ENCODE results near the gene NTM.

NTM gene

GRCh38 chr11:131770801-131771200 is 400.4 kb downstream of the NTM start:
- no peak for DNase-seq (ENCODE audit: low spot score)

GRCh38 chr11:131771471-131771870 is 401.1 kb downstream of the NTM start:
- no peak for DNase-seq (ENCODE audit: low spot score)

GRCh38 chr11:131773626-131774025 is 403.2 kb downstream of the NTM start:
- DNase-seq (ENCODE audit: low spot score), result no peak

GRCh38 chr11:131776211-131776610 is 405.8 kb downstream of the NTM start:
- DNase-seq (ENCODE audit: low spot score), result no peak

GRCh38 chr11:131785801-131786200 is 415.4 kb downstream of the NTM start:
- no peak for DNase-seq (ENCODE audit: low spot score)

- no peak for DNase-seq (ENCODE audit: low spot score)
Measured at GRCh38 chr11:131787119-131787518, 416.7 kb downstream of the NTM start.

GRCh38 chr11:131790586-131790985 is 420.2 kb downstream of the NTM start:
- DNase-seq (ENCODE audit: low spot score), result no peak

- DNase-seq (ENCODE audit: low spot score), result no peak
Measured at GRCh38 chr11:131792243-131792642, 421.8 kb downstream of the NTM start.

- DNase-seq (ENCODE audit: low spot score), result no peak
Measured at GRCh38 chr11:131796089-131796488, 425.7 kb downstream of the NTM start.

- DNase-seq (ENCODE audit: low spot score), result no peak
Measured at GRCh38 chr11:131796541-131796940, 426.1 kb downstream of the NTM start.

GRCh38 chr11:131800452-131800851 is 430.0 kb downstream of the NTM start:
- DNase-seq (ENCODE audit: low spot score), result no peak

- no peak for DNase-seq (ENCODE audit: low spot score)
Measured at GRCh38 chr11:131802440-131803115, 432.2 kb downstream of the NTM start.

- no peak for DNase-seq (ENCODE audit: low spot score)
Measured at GRCh38 chr11:131807876-131808275, 437.5 kb downstream of the NTM start.

GRCh38 chr11:131808470-131808869 is 438.1 kb downstream of the NTM start:
- DNase-seq (ENCODE audit: low spot score), result no peak

GRCh38 chr11:131809203-131809918 is 438.9 kb downstream of the NTM start:
- DNase-seq (ENCODE audit: low spot score), result no peak

GRCh38 chr11:131810541-131810940 is 440.1 kb downstream of the NTM start:
- DNase-seq (ENCODE audit: low spot score), result no peak

GRCh38 chr11:131811383-131811782 is 441.0 kb downstream of the NTM start:
- no peak for DNase-seq (ENCODE audit: low spot score)

- no peak for DNase-seq (ENCODE audit: low spot score)
Measured at GRCh38 chr11:131814108-131814507, 443.7 kb downstream of the NTM start.

- no peak for DNase-seq (ENCODE audit: low spot score)
Measured at GRCh38 chr11:131815590-131815989, 445.2 kb downstream of the NTM start.

- no peak for DNase-seq (ENCODE audit: low spot score)
Measured at GRCh38 chr11:131816051-131816450, 445.6 kb downstream of the NTM start.

- DNase-seq (ENCODE audit: low spot score), result no peak
Measured at GRCh38 chr11:131817687-131818188, 447.3 kb downstream of the NTM start.

GRCh38 chr11:131819865-131820264 is 449.4 kb downstream of the NTM start:
- no peak for DNase-seq (ENCODE audit: low spot score)

- no peak for DNase-seq (ENCODE audit: low spot score)
Measured at GRCh38 chr11:131822506-131822905, 452.1 kb downstream of the NTM start.

- no peak for DNase-seq (ENCODE audit: low spot score)
Measured at GRCh38 chr11:131823772-131824171, 453.4 kb downstream of the NTM start.
